ENCODE results near the gene EEF1B2. TPM values are rescaled to one million over a fixed set of nuclear protein-coding genes. Genes with fewer than 3 reads are reported as not detected.

EEF1B2 gene
- total and polyA plus RNA-seq, 2 of the 13 experiments (the other 11 are each of a cell fraction or from before 2014, with no cell fraction given): 1,284 to 1,731 TPM

- BruUV-seq (replicated peaks): no TSS peak
- ATAC-seq (peak; percentile 93), FAIRE-seq (peak; percentile 34), DNase-seq (ENCODE audit: low spot score) (peak; percentile 39)
- Histone ChIP-seq H3K4me2 (ENCODE audit: low read depth, low read length) (no peak overlapping the region), H3K27ac (ENCODE audit: extremely low read length, insufficient read depth, low read length) (no peak overlapping the region), H3K79me2 (ENCODE audit: insufficient read depth, low read length) (no peaks in the 10 kb centered on the region), H2AFZ (ENCODE audit: low read length) (no peak overlapping the region), H3K27me3 (ENCODE audit: control insufficient read depth in 1 of 2, insufficient read depth in 2 of 2, low read length in 2 of 2) (no peaks in the 10 kb centered on the region), H3K4me3 (replicated peaks in 1 of 3; ENCODE audit: insufficient read depth in 1 of 3, low read depth in 2 of 3, low read length in 3 of 3) (no peak overlapping the region), H3K36me3 (replicated peaks in 1 of 2; ENCODE audit: control insufficient read depth in 1 of 2, insufficient read depth in 2 of 2, low read length in 2 of 2) (peaks cover 18 to 75% of the 10 kb centered on the region in 2 experiments), H3K9me3 (ENCODE audit: low read length) (no peaks in the 10 kb centered on the region), H4K20me1 (ENCODE audit: insufficient read depth, low read length) (no peaks in the 10 kb centered on the region), H3K9ac (ENCODE audit: insufficient read depth, low read depth, low read length) (no peak overlapping the region), H3K4me1 (ENCODE audit: insufficient read depth, low read length) (no peaks in the 10 kb centered on the region)
- in situ Hi-C loops (cut with HindIII; ENCODE audit: extremely low pct_ligation_motif_present, low pct_unique_long_range_greater_than_20kb) (no loop called here), intact Hi-C loops (cut with micrococcal nuclease; ENCODE audit: unreplicated experiment) (no loop called here)
- POLR2A ChIA-PET: interaction anchor here (0.8 kb wide), 1 partner anchor 41 kb away, joined by 3 read pairs; no protein-coding TSS in a partner anchor
- TF ChIP-seq FOXA1 (IDR thresholded peaks at IDR 0.05): no peak
- peak; percentile 47; the same call in 1 of the 2 replicates for TF ChIP-seq FOXA1 (CRISPR knock-in tag; IDR thresholded peaks at IDR 0.05)
- TF ChIP-seq GATAD2A (CRISPR knock-in tag; IDR thresholded peaks at IDR 0.05): no peak
- 0 out of 2 replicates have a peak, but pooled peaks have one; percentile 16 for TF ChIP-seq CTCF (CRISPR knock-in tag; IDR thresholded peaks at IDR 0.05)
- CTCF ChIA-PET (ENCODE audit: low intra/inter-chr PET ratio, low total read pairs): no interaction called here
These were observed 32.0 kb upstream of the EEF1B2 start for GRCh38 chr2:206127656-206128055.

DNA sequence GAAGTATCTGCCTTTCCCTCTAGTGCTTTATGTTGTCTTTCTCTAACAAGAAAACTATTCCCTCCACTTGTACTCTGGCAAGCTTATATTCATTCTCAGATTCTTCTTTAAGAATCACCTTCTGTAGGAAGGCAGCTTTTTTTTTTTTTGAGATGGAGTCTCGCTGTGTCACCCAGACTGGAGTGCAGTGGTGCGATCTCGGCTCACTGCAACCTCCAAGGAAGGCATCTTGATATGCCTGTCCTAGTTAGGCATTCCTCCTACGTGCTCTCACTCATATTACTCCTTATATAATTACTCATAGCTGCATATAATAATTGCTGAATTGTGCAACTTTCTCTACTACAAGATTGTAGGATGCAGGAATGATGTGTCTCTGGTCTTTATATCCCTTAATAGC lies 16.2 kb upstream of the EEF1B2 start:
- DNase-seq (ENCODE audit: low spot score) (no peak), ATAC-seq (no peak), FAIRE-seq (no peak)
- Histone ChIP-seq H3K27me3 (ENCODE audit: control insufficient read depth in 1 of 2, insufficient read depth in 2 of 2, low read length in 2 of 2) (no peaks in the 10 kb centered on the region), H3K4me1 (ENCODE audit: insufficient read depth, low read length) (no peaks in the 10 kb centered on the region), H3K36me3 (replicated peaks in 1 of 2; ENCODE audit: control insufficient read depth in 1 of 2, insufficient read depth in 2 of 2, low read length in 2 of 2) (peaks cover 32 to 86% of the 10 kb centered on the region in 2 experiments), H3K4me3 (replicated peaks in 1 of 3; ENCODE audit: insufficient read depth in 1 of 3, low read depth in 2 of 3, low read length in 3 of 3) (no peak overlapping the region), H2AFZ (ENCODE audit: low read length) (no peak overlapping the region), H3K4me2 (ENCODE audit: low read depth, low read length) (no peak overlapping the region), H3K9ac (ENCODE audit: insufficient read depth, low read depth, low read length) (no peak overlapping the region), H3K9me3 (ENCODE audit: low read length) (no peaks in the 10 kb centered on the region), H3K79me2 (ENCODE audit: insufficient read depth, low read length) (no peaks in the 10 kb centered on the region), H4K20me1 (ENCODE audit: insufficient read depth, low read length) (no peaks in the 10 kb centered on the region), H3K27ac (ENCODE audit: extremely low read length, insufficient read depth, low read length) (no peak overlapping the region)
- ChIA-PET POLR2A (no interaction called here), CTCF (ENCODE audit: low intra/inter-chr PET ratio, low total read pairs) (no interaction called here)
- TF ChIP-seq ZSCAN29 (CRISPR knock-in tag; conservative IDR thresholded peaks at IDR 0.05): no peak
- TF ChIP-seq, protein P1, sequence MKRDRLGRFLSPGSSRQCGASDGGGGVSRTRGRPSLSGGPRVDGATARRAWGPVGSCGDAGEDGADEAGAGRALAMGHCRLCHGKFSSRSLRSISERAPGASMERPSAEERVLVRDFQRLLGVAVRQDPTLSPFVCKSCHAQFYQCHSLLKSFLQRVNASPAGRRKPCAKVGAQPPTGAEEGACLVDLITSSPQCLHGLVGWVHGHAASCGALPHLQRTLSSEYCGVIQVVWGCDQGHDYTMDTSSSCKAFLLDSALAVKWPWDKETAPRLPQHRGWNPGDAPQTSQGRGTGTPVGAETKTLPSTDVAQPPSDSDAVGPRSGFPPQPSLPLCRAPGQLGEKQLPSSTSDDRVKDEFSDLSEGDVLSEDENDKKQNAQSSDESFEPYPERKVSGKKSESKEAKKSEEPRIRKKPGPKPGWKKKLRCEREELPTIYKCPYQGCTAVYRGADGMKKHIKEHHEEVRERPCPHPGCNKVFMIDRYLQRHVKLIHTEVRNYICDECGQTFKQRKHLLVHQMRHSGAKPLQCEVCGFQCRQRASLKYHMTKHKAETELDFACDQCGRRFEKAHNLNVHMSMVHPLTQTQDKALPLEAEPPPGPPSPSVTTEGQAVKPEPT (CRISPR knock-in tag; IDR thresholded peaks at IDR 0.05; ENCODE audit: low read depth): no peak
- TF ChIP-seq ZBTB33 (CRISPR knock-in tag; IDR thresholded peaks at IDR 0.05): no peak
- TF ChIP-seq GATAD2A (CRISPR knock-in tag; IDR thresholded peaks at IDR 0.05): no peak
- intact Hi-C loops (cut with micrococcal nuclease; ENCODE audit: unreplicated experiment) (no loop called here), in situ Hi-C loops (cut with HindIII; ENCODE audit: extremely low pct_ligation_motif_present, low pct_unique_long_range_greater_than_20kb) (no loop called here)
- no TSS peak for BruUV-seq (replicated peaks)
- over 99% methylated on average over 4 of the region's 4 CpGs for WGBS (ENCODE audit: low lambda C conversion rate)
